Suppressor macrophage (primary cell): ENCODE data around the gene LONRF2.
A peak's percentile ranks its signal among the peaks of the same experiment; 100 is the strongest.
"Not testable (repeated sequence)": the region's sequence is repeated elsewhere in the genome, so short reads cannot be mapped to it uniquely, and the experiment has no call there.

Experiments used
- DNase-seq, 4 experiments: peaks; one replicate each; pipeline ENCODE4 v3.0.0-alpha.2; 2020 to 2022

Gene LONRF2

DNA sequence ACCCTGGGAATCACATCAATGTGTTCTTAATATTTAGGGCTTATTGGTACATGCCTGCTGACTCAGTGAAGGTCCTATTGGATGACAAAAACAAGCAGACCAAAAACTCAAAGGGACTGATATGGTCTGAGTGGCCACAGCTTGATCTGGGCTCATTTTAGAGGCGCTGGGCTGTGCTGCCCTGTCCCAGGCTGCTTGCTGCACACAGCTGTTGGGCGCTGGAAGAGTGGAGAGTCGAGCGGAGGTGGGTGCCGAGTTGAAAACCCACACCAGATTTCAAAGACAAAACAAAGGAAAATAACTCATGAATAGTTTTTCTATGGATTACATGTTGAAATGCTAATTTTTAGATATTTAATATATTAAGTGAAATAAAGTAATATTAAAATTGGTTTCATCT lies 68.5 kb downstream of the LONRF2 start:
- DNase-seq = no peak

GRCh38 chr2:100252811-100253698 lies 69.2 kb downstream of the LONRF2 start:
- DNase-seq = no peak

DNA sequence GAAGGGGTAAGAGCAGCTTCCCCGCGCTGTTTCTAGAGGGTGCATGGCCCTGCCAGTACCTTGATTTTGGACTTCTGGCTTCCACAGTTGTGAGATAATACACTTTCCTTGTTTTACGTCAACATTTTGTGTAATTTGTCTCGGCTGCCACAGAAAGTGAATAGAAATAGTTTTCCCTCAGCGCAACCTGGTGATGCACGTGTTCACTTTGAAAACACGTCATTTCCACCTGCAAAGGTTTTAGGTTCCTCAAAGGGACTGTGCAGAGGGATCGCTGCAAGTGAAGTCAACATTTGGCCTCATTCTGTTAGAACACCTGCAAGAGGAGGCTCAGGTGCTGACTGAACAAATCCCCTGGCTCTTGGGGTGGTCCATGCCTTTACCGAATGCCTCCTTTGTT lies 71.7 kb downstream of the LONRF2 start:
- DNase-seq = no peak

DNA sequence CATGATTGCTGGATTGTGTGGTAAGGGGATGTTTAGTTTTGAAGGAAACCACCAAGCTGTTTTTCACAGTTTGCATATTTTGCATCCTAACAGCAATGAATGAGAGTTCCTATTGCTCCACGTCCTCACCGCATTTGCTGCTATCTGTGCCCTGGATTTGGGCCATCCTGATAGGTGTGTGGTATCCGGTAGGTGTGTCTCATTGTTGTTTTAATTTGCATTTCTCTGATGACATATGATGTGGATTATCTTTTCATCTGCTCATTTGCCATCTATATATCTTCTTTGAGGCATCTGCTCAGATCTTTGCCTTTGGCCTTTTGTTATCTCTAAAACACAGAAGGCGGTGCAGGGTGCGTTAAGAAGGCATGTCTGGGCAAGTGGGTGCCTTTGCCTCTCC lies 73.3 kb downstream of the LONRF2 start:
- DNase-seq = no peak

GRCh38 chr2:100248556-100248955 lies 73.7 kb downstream of the LONRF2 start:
- not testable (repeated sequence) for DNase-seq

- DNase-seq = no peak
Measured at GRCh38 chr2:100248044-100248330, 74.3 kb downstream of the LONRF2 start.

DNA sequence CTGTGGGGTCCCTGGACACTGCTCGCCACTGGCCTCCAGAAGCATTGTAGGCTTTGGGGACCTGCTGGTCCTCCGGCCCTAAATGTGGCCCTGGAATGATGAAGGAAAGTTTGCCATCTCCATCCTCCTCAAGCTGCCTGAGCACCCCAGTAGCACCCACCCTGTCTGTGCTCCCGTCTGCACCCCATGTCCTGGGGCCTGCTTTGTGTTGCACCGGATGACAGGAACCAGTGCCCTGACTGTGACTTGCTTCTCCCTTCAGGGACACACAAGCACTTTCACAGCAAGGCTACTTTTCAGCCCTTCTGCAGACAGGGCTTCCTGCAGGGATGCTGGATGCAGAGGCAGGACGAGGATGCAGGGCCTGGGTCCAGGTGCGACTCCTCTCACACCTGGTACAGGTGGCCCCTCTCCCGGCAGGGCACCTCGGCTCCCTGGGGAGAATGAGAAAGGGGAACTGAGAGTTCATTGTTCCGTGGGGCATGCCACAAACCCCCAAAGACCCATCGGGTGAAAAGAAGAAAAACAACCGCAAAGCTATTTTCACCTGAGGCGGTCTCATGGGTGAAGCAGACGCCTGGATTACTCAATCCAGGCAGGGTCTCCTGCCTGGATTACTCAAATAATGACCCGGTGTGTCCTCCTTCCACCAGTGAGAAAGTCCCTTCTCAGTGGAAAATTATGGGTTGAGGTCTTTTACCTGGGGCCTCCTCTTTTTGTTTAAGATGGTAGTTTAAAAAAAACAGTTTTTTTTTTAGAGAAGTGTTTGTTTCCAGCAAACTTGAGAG lies 74.9 kb downstream of the LONRF2 start:
- no peak for DNase-seq

DNA sequence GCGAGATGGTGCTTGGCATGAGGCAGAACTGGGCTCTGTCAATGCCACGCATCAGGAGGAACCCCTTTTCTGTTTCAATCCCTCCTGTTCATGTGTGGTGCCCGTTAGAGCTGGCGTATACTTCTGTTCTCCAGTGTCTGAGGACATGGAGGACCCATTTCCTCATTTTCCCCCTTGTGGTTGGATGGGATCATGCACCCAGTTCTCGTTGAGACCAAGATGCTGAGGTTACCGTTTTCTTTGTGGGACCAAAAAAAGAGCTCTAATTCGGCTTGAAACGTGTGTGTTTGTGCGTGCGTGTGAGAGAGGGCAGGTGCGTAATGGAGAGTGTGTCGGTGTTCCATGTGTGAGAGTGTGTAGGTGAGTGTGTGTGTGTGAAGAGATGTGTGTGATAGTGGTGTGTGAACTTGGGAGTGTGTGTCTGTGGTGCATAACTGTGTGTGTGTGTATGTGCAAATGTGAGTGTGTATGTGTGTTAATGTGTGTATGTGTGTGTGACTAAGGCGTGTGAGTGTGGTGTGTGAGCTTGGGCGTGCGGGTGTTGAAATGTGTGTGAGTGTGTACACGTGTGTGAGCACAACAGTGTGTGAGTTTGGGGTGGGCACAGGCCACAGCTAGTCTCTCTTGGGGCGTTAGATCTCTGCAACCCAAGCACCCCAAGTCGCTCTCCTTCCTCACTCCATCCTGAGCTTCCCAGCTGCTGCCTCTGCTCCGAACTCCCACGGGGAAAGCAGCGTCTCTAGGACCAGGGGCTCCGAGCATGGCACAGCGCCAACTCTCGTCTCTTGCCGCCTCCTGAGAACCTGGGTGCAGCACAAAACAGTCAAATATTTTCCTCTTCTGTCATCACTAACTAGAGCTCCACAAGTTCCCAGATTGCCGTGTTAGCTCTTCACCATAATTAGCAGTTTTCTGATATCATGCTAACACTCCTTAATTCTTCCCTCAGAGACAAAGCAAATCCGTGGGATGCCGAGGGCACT lies 75.8 kb downstream of the LONRF2 start:
- peak; percentile 79 to 89 (median 82) for DNase-seq

GRCh38 chr2:100245681-100246080 lies 76.6 kb downstream of the LONRF2 start:
- DNase-seq = no peak

DNA sequence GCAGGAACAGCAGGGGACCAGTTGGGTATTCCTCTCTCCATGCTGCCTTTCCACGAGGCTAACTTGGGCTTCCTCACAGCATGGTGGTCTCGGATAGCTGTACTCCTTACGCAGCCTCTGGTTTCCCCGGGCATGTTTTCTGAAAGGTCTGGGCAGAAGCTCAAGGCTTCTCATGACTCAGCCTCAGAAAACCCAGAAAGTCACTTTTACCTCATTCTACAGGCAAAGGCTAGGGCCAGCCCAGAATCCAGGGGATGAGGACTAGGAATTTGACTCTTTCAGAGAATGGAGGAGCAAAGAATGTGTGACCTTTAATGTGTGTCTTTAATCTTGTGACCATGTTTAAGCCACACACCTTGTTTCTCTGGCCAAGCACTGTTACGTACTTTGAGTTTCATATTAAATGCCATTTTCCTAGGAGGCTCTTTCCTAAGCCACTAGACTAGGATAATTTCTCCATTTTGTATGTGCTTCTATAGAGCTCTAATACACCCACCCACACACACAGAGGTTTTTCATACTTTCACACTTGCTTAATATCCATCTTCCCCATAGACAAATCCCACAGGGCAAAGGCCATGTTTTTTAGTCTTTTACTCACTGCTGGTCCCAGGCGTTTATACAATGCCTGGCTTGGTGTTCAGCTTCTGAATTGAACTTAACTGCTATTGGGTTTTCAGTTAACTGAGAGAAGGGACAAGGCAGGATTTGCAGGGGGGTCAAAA lies 77.3 kb downstream of the LONRF2 start:
- DNase-seq = peak; percentile 39 to 73 (median 61)

DNA sequence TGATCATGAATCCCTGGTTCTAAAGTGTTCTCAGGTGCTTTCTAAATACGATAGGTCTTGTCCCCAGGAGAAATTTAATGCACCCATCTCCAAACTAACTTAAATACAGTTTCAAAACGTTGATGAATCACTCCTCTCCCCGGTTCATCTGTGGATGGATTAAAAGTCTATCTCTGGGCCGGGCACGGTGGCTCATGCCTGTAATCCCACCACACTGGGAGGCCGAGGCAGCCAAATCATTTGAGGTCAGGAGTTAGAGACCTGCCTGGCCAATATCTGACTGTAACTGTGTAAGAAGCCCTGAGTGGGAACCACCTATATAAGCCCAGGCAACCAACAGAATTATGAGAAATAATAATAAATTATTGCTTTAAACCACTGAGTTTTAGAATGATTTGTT lies 78.7 kb downstream of the LONRF2 start:
- DNase-seq = no peak

DNA sequence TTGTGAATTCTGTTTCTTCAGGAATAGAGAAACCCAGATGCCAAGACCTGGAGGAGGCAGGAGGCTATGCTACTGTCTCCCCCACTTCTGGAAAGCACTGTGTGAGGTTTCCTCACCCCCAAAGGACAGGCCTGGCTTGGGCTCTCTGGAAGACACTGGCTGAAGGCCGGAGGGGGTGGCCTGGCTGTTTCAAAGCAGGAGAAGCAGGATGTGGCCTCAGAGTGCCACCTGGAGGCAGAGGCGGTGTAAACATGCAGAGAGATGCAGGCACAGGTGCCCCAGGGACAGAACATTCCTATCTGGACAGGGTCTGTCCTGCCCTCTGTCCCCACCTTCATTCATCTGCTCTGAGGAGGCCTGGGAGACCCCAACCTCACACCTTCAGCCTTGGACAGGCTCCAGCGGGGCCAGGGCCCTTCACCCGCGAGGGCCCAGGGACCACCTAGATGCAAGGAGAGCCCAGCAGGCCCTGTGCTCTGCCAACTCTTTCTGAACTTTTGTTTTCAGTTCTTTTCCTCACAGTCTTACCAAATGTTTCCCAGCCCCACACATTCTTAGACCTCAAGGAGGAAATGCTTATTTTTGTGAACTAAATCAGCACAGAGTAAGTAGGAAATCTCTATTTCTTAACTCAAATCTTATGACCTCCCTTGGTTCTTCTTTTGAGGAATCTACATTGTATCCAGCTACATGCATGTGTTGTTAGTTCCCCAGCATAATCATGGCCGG lies 79.2 kb downstream of the LONRF2 start:
- peak; percentile 44 to 91 (median 70) for DNase-seq

DNA sequence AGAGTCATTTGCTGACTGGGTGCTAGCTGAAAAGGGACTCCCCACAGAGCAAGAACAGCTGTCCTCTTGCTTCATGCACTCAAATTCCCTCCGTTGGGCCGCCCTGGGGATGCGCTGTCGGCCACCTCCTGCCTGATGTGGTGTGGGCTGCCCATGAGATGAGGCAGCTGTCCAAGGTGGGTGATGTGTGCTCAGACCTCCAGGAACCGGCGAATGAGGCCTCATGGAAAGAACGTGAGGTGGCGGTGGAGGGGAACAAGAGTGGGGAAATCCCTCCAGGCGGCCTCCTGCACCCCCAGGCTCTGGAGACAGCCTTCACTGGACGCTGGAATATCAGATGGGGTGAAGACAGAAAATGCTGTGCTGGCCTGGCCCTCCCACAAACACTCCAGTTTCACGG lies 79.8 kb downstream of the LONRF2 start:
- DNase-seq = peak in 1 of 4 experiments; percentile 12

DNA sequence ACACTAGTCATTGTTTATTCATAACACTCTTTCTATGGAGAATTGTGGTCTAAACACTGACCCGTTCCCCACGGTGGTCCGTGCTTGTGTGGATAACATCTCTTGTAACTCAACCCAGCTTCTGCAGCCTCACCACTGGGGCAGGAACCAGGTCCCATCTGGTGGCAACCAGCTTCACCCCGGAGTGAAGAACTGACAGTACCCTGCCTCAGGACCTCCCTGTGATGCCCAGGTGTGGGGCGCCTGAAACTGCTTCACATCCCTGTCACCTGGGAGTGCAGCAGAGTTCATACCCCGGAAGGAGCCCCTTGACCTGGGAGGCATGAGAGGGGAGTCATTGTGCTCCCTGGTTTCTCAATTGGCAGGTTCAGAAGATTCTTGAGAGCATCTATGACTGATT lies 81.1 kb downstream of the LONRF2 start:
- no peak for DNase-seq

- no peak for DNase-seq
Measured at GRCh38 chr2:100240386-100240785, 81.9 kb downstream of the LONRF2 start.

- no peak for DNase-seq
Measured at GRCh38 chr2:100239486-100240210, 82.7 kb downstream of the LONRF2 start.

- DNase-seq = no peak
Measured at GRCh38 chr2:100238471-100238870, 83.8 kb downstream of the LONRF2 start.

DNA sequence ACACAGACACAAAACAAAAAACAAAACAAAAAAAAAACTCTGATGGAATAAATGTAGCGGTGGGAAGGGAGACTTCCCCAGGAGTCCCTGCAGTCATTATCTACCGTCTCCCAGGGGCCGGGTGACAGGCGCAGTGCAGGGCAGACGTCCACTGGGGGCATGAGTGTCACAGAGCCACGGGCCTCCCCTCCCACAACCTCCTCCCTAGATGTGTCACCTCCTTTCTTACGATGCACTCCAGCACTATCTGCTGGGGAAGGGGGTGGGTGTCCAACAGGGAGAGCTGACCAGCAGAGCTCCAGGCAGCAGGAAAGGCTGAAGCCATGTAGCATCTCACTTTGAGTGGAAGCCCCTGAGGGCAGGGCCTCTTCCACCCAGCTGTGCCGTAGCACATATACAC lies 84.5 kb downstream of the LONRF2 start:
- DNase-seq = peak; percentile 13 to 42 (median 22)

- DNase-seq = no peak
Measured at GRCh38 chr2:100237163-100237562, 85.1 kb downstream of the LONRF2 start.

- no peak for DNase-seq
Measured at GRCh38 chr2:100236166-100236565, 86.1 kb downstream of the LONRF2 start.

DNA sequence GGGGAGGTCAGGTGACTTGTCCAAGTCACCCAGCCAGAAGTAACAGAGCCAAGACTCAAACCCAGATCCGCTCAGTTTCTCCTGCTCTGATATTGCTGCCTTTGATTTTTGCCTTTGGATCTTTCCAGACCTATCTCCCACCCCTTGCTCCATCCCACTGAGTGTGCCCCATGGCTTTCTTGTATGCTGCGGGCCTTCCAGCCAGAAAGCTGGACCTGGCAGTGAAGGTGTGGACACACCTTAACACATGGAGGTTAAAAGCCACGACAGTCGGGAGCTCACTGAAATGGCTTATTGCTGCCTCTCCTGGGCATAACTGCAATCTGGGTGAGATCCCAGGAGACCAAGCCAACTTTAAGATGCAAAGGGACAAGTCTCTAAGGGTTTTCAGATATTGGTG lies 86.7 kb downstream of the LONRF2 start:
- no peak for DNase-seq
